GM15510 (cell line): Measurements from ENCODE around the gene TMC8.
A peak's percentile ranks its signal among the peaks of the same experiment; 100 is the strongest.

ENCODE experiments used
- POLR2A ChIP-seq: IDR thresholded peaks from 3 replicates; pipeline ENCODE4 v1.6.1; 2011; ENCODE audit warnings: borderline replicate concordance; ENCODE audit not compliant: insufficient read length; ENCODE audit errors: extremely low read depth

Gene TMC8

GRCh38 chr17:78130437-78131101 is at the start of gene TMC8:
TSS of gene TMC8 (plus strand) at chr17:78130771. CDS start at chr17:78131589, 818 bp downstream.
- TF ChIP-seq POLR2A, result peak; percentile 76

- TF ChIP-seq POLR2A, result no peak
Observed at GRCh38 chr17:78081551-78081950, 49.0 kb upstream of the TMC8 start.

- no peak for TF ChIP-seq POLR2A
Observed at GRCh38 chr17:78082988-78083387, 47.6 kb upstream of the TMC8 start.

GRCh38 chr17:78086740-78087139 is 43.8 kb upstream of the TMC8 start:
- no peak for TF ChIP-seq POLR2A

GRCh38 chr17:78088529-78088928 is 42.0 kb upstream of the TMC8 start:
- no peak for TF ChIP-seq POLR2A

- no peak for TF ChIP-seq POLR2A
Observed at GRCh38 chr17:78089576-78090281, 40.8 kb upstream of the TMC8 start.

- TF ChIP-seq POLR2A, result no peak
Observed at GRCh38 chr17:78092794-78093324, 37.7 kb upstream of the TMC8 start.

- no peak for TF ChIP-seq POLR2A
Observed at GRCh38 chr17:78095035-78095434, 35.5 kb upstream of the TMC8 start.

- TF ChIP-seq POLR2A, result no peak
Observed at GRCh38 chr17:78096093-78096492, 34.5 kb upstream of the TMC8 start.

- TF ChIP-seq POLR2A, result no peak
Observed at GRCh38 chr17:78101112-78101511, 29.5 kb upstream of the TMC8 start.

GRCh38 chr17:78101542-78101941 is 29.0 kb upstream of the TMC8 start:
- TF ChIP-seq POLR2A, result no peak

GRCh38 chr17:78103311-78103710 is 27.3 kb upstream of the TMC8 start:
- no peak for TF ChIP-seq POLR2A

- TF ChIP-seq POLR2A, result no peak
Observed at GRCh38 chr17:78104540-78104941, 26.0 kb upstream of the TMC8 start.

- no peak for TF ChIP-seq POLR2A
Observed at GRCh38 chr17:78105101-78105500, 25.5 kb upstream of the TMC8 start.

- no peak for TF ChIP-seq POLR2A
Observed at GRCh38 chr17:78105551-78105950, 25.0 kb upstream of the TMC8 start.

GRCh38 chr17:78106211-78106610 is 24.4 kb upstream of the TMC8 start:
- TF ChIP-seq POLR2A, result no peak
